Peyer's patch (tissue), 4 donors: ENCODE data around the gene PIGZ.

Source experiments
- CTCF ChIP-seq, 6 experiments: fragments of 450-650 bp in 4 of 6; fragments of 200-600 bp in 2 of 6; sonication (generic) in 1 of 6; IDR thresholded peaks; one replicate each; pipeline ENCODE4 v1.5.1; 2017 to 2019; ENCODE audit warnings: antibody characterized with exemption in 6 of 6, mild to moderate bottlenecking in 3 of 6, moderate library complexity in 1 of 6
- POLR2A ChIP-seq, 2 donors: fragments of 450-650 bp; IDR thresholded peaks; one replicate each; pipeline ENCODE4 v1.5.1; 2017; ENCODE audit warnings: antibody characterized with exemption in 2 of 2, mild to moderate bottlenecking in 2 of 2, moderate library complexity in 2 of 2

- TF ChIP-seq POLR2A (IDR thresholded peaks at IDR 0.05) (no peak), CTCF (IDR thresholded peaks at IDR 0.05) (no peak)
These were observed 1.0 kb downstream of the PIGZ start for GRCh38 chr3:196967412-196968232.
